A673 (cell line): ENCODE data around the gene ITPR2.

Experiments
- EZH2 ChIP-seq: fragments of 200-600 bp; sonication (generic); IDR thresholded peaks from 2 replicates; pipeline ENCODE4 v1.6.1; 2017; ENCODE audit warnings: borderline replicate concordance, low read depth, mild to moderate bottlenecking, mixed read lengths, antibody characterized with exemption, low read length; ENCODE audit not compliant: poor library complexity, severe bottlenecking
- TF ChIP-seq, protein P1 (sequence below): fragments of 300-800, 200-600 bp; sonication (generic); conservative IDR thresholded peaks from 2 replicates; pipeline ENCODE4 v1.5.1; 2017; ENCODE audit warnings: low read depth, mild to moderate bottlenecking, antibody characterized with exemption, low read length, moderate library complexity, mixed read lengths

- TF ChIP-seq, protein P1, sequence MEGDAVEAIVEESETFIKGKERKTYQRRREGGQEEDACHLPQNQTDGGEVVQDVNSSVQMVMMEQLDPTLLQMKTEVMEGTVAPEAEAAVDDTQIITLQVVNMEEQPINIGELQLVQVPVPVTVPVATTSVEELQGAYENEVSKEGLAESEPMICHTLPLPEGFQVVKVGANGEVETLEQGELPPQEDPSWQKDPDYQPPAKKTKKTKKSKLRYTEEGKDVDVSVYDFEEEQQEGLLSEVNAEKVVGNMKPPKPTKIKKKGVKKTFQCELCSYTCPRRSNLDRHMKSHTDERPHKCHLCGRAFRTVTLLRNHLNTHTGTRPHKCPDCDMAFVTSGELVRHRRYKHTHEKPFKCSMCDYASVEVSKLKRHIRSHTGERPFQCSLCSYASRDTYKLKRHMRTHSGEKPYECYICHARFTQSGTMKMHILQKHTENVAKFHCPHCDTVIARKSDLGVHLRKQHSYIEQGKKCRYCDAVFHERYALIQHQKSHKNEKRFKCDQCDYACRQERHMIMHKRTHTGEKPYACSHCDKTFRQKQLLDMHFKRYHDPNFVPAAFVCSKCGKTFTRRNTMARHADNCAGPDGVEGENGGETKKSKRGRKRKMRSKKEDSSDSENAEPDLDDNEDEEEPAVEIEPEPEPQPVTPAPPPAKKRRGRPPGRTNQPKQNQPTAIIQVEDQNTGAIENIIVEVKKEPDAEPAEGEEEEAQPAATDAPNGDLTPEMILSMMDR: no peak
- TF ChIP-seq EZH2: no peak
Observed at GRCh38 chr12:26422839-26423398, 410.1 kb downstream of the ITPR2 start.
